HL-60/S4 treated with retinoic acid at 250 ng/mL for 4 days and 3 days (cell line): ENCODE data around the gene TEX51.

Source experiments
- in situ Hi-C: fragments of 300-500 bp; cut with MboI; formaldehyde crosslinking; loops from 2 replicates; pipeline ENCODE4 v1.7.0; 2022; ENCODE audit warnings: low sequenced_read_pairs

TEX51 gene

DNA sequence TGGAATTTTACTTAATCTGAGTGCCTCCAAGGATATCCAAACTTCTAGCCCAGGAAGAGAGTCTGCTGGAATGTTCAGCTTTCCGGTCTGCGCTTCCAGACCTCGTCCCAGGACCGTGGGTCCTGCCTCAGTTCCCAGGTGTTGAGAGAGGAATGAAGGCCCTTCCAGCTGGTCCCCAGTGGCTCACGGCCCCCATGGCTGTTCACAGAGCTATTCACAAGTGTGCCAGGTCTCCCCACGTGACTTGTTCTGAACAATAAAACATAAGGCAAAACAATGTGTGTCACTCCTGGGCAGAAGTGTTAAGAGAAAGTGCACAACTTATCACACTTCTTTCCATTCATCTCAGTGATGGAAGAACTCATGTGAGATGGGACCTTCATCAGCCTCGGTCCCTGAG, 20.1 kb upstream of the TEX51 start:
- in situ Hi-C loops: no loop called here

DNA sequence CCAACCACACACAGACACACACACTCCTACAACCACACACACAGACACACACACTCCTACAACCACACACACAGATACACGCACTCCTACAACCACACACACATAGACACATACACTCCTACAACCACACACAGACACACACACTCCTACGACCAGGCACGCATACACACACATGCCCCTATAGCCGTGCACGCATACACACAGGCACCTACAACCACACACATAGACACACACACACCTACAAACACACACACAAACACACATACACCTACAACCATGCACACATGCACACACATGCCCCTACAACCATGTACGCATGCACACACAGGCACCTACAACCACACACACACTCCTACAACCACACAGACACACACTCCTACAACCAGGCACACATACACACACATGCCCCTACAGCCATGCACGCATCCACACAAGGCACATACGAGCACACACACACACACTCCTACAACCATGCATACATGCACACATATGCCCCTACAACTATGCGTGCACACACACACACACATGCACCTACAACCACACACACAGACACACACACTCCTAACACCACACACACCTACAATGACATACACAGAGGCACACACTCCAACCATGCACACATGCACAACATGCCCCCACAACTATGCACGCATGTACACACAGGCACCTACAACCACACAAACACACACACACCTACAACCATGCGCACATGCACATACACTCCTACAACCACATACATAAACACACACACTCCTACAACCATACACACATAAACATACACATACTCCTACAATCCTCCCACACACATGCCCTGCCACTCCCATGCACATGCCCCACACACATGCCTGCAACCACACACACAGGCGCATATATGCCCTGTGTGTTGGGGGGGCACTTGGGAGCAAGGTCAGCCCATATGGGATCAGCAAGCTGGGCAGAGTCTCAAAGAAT, 19.1 kb upstream of the TEX51 start:
- in situ Hi-C loops: no loop called here

DNA sequence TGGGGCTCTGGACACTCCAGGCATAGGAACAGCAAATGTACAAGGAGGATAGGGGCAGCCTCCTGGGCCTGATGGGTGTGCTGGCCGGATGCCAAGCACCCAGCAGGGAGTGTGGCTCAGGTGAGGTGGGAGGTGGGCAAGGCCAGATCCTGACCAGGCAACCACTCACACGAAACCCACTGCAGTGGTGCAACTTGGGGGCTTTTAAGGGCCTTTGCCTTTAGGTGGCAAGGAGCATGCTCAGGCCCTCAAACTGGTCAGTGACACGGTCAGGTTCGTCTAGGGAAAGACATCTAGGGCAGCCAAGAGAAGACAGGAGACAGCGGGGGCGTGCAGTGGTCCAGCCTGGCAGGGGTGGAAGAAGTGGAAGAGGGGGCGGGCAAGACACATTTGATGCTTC, 18.4 kb upstream of the TEX51 start:
- in situ Hi-C loops: no loop called here

DNA sequence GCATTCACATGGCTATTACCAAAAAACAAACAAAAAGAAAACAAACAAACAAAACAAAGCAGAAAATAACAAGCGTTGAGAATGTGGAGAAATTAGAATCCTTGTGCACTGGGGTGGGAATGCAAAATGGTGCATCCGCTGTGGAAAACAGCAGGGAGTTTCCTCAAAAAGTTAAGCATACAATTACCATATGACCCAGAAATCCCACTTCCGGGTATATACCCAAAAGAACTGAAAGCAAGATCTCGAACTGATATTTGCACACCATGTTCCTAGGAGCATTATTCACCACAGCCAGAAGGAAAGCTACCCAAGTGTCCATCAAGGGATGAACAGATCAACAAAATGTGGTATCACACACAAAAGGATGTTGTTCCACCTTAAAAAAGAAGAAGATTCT, 17.9 kb upstream of the TEX51 start:
- in situ Hi-C loops: no loop called here

DNA sequence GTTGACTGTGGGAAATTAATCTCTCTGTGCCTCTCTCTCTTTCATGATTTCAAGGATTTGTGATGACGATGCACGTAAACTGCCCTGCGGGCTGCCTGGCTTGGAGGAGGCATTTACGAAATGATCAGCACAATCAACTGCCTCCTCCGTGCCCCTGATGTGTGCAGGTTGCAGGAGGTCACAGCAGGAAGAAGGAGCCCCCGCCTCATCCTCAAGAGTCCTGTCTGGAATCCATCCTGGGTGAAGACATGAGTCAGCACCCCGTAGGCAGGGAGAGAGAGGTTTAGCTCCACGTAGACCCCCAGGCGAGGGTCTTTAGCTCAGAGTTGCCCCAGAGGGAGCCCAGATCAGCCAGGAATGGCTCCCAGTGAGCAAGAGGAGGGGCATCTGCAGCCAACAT, 17.1 kb upstream of the TEX51 start:
- in situ Hi-C loops: no loop called here

DNA sequence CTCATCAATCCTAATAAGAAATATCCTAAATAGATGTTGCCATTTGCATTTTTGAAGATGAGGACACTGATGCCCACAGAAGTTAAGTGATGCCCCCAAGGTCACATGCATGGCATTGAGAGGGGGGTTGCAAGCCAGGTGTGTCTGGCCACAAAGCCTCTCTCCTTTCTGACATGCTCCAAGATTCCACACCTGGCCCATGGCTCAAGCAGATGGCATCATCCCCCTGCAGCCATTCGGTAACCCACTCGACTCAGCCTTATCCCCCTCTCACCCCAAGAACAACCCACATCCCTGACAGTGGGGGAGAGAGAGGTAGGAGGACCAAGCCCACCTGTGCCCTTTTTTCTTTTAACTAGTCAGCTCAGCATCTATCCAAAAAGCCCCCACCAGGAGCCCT, 16.5 kb upstream of the TEX51 start:
- in situ Hi-C loops: no loop called here

DNA sequence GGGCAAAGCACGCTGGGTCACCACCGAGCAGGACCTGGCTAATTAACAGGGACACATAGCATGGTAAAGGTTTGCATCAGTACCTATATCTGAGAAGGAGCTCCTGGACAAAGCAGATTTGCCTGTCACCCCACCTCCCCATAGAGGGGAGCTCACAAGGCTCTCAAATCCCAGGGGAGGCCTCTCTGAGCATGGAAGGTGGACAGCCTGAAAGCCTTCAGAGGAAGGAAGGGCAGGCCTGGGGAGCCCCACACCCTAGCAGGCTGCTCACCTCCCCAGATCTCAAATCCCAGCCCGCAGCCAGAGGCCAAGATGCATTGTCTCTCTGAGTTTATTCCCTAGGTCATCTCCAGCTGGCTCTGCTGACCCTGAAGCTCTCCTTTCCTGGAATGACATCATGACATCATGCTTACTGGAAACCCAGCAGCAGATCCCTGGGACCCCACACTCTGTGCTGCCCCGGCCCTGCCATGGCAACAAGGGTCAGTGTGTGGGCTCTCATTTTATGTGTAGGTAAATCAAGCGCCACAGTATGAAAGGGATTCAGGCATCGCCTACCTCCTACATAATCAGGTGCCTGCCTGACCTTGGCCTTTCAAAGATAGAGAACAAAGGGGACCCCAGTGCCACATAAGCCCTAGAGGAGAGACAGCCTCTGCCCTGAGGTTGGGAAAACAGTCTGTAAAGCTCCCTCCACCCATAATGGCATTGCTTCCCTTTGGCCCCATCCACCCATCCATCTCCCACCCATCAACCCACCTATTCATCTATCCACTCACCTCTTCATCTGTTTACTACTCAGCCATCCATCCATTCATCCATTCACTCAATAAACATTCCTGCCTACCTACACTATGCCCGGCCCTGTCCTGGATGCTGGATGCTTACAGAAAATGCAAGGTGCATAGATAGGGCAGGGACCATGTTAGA, 15.7 kb upstream of the TEX51 start:
- in situ Hi-C loops: no loop called here

DNA sequence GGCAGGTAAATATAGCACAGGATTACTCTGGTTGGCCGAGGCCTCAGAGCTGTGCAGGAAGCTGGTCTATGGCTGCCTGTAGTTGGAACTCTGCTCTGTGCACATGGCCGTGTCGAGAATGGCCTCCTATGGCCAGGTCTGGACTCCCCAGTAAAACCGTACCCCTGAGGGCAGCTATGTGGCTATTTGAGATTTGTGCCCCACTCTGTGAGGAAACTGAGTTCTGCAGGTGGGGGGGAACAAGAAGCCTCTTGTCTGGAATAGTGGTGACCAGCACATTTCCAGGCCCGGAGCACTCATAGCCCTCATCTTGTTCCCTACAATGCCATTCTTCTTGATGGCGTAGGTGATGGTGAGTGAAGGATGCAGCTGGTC, 15.0 kb upstream of the TEX51 start:
- in situ Hi-C loops: no loop called here

DNA sequence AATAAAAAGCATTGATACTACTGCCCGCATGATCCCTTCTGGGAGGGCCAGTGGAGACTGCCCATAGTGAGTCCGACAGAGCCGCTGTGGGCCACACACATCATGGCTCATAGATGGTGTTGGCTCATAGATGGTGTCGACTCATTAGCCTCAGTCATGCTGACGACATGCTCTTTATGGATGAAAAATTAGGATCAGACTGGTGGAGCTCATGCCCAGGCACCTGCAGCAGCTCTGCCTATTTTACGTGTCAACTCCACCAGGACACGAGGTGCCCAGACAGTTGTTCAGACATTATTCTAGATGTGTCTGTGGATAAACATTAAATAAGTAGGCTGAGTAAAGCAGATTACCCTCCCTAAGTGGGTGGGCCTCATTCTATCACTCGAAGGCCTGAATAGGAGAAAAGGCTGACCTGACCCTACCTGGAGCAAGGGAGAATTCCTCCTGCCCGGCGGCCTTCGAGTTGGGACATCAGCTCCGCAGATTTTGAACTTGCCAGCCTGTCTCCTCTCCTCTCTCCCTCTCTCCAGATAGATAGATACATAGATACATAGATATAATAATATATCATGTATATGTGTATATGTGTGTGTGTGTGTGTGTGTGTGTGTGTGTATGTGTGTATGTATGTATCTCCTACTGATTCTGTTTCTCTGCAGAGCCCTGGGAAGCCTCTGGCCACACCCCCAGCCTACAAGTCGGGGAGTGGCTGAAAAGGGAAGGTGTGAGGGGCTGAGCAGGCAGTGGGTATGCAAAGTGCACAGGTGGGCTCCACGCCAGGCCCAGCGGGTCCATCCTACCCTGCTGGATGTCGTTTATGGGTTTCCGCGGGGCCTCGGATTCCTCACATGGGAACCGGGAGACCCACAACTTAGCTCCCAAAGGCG, 13.6 kb upstream of the TEX51 start:
- in situ Hi-C loops: no loop called here

DNA sequence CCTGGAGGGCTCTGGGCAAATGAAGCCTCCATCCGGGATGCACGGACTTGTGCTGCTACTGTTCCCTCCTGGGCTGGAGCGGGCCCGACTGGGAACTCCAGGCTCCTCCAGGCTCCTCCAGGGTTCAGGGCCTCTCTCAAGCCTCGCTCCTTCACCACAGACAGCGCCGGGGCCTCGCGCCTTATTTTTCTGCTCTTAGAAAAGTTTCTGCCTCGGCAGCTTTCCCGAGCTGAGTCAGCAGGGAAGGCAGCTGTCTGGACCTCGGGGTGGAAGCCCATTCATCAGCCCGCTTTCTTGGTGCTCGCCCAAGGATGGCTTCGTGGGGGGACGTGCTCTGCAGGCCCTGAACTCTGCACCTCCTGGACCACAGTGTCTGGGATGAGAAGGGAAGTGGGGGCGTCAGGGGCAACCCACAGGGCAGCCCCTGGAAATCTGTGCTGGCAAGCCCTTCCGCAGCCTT, 12.9 kb upstream of the TEX51 start:
- in situ Hi-C loops: no loop called here

DNA sequence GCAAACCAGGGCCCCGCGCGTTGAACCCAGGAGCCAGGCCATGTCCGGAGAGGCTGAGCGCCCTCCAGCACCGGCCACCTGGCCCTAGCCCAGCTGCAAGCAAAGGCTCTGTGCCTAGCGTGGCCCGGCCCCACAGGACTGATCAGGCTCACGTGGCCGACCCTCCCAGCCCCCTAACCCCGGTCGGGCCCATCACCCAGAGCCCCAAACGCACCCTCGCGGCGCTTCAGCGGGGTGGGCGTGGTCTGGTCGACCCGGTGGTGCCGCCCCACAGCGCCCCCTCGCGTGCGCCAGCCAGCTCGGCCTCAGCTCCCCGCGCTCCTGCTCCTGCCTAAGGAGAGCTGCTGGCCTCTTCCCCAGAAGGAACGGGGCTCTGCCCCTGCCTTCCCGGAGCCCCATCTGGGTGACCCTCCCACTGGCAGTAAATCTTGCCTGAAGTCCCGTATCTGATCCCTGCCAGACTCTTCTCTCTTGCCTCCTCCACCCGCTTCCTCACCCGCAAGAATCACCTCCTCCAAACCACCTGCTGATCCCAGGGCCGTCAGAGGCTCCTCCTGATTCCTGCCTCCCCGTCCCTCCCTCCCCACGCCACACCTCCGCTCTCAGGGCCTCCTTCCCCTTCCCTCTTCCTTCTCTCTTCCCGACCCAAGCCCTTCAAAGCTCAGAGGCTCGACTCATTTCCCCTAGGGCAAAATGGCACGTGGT, 12.3 kb upstream of the TEX51 start:
- in situ Hi-C loops: no loop called here

DNA sequence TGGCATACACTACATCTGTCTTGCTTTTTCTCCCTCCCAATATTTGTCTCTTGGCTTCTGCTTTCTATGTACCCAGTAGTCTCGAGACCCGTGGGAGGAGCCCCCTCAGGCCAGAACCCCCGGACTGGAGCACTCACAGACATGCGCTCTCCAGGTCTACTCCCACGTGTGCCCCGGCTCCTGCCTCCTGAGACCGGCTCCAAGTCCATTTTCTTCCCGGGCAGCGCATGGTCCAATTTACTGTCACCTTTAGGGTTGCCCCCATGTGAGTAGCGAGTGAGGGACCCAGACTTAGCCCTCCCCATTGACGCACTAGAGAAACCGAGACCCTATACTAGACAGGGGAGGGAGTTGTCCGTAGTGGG, 11.8 kb upstream of the TEX51 start:
- in situ Hi-C loops: no loop called here

DNA sequence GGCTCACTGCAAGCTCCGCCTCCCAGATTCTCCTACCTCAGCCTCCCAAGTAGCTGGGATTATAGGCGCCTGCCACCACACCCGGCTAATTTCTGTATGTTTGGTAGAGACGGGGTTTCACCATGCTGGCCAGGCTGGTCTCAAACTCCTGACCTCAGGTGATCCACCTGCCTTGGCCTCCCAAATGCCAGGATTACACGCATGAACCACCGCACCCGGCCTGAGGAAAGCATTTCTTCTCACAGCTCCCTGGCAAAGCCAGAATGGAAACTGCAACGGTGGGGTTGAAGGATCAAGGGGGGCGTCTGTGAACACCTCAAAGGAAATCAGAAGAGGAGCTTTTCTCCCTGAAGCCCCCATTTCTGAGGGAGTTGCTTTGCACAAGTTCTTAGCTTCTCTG, 11.2 kb upstream of the TEX51 start:
- in situ Hi-C loops: no loop called here

DNA sequence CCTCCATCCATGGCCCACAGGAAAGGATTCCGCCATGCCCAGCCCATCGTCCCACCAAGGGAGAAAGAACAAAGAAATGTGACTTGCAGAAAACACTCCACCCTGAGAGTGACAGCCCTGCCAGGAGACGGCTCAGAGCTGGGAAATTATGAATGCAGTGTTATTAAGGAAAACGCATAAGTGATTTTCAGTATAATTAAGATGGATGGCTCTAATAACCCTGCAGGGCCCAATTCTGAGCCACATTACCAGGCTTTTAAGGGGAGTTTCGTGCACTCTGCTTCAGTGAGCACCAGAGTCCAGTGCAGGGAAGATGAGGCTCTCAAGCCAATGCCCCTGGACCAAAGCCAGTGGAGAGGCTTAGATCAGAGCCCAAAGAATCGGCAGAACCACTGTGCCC, 10.6 kb upstream of the TEX51 start:
- in situ Hi-C loops: no loop called here

DNA sequence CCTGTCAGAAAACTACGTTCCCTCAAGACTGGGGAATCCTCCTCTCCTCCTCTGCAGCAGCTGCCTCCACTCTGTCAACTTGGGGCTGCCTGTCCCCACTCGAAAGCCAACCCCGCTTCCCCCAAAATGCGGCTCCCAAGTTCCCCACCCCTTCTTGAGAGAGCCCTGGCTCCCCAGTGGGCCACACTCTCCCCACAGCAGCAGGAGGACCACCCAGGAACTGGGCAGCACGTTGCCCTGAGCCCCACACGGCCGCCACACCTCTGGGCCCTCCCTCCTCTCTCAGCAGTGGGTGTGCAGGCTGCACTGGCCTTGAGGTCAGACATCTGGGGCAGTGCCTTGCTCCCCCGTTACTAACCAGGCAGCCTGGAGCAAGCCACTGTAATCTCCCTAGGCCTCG, 9.6 kb upstream of the TEX51 start:
- in situ Hi-C loops: no loop called here

DNA sequence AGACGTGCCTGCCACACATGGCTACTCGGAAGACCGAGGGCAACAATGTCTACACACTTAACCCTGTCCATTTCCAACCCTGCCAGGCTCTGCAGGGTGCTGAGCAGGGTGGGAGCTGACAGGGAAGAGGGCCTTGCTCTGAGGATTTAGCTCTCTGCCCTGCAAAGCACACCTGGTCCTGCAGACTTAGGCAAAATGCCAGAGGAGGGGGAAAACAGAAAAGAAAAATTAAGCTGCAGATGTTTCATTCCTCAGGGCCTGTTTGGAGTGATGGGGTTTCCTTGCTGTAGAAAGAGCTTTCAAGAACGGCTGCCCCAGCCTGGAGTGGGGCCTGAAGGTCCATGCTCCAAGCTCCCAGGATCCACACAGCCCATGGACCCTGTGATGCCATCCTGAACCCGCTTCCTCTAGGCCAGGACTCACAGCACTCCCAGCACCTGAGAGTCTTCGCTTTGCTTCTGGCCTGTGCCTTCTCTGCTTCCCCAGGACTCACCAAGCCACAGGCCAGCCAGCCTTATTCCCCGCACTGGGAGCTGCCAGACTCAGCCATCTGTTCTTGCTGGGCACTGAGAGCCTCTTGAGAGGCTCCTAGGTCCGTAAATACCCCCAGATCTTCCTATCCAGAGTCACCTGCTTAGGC, 9.1 kb upstream of the TEX51 start:
- in situ Hi-C loops: no loop called here

DNA sequence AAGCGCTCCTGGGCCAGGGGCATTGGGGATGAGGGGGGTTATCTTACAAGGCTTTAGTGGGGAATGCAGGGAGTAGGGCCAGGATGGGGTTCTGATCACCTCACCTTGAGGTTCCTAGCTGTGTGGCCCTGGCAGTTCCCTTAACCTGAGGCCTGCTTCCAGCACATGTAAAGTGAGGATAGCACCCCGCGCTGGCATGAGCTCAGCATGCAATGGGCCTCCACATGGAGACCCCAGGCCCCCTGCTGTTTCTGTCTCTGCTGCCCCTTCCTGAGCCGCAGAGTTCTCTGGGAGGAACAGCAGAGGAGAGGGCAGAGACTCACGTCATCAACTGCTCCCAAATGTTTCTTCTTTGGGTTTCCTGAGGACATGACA, 8.6 kb upstream of the TEX51 start:
- in situ Hi-C loops: no loop called here

DNA sequence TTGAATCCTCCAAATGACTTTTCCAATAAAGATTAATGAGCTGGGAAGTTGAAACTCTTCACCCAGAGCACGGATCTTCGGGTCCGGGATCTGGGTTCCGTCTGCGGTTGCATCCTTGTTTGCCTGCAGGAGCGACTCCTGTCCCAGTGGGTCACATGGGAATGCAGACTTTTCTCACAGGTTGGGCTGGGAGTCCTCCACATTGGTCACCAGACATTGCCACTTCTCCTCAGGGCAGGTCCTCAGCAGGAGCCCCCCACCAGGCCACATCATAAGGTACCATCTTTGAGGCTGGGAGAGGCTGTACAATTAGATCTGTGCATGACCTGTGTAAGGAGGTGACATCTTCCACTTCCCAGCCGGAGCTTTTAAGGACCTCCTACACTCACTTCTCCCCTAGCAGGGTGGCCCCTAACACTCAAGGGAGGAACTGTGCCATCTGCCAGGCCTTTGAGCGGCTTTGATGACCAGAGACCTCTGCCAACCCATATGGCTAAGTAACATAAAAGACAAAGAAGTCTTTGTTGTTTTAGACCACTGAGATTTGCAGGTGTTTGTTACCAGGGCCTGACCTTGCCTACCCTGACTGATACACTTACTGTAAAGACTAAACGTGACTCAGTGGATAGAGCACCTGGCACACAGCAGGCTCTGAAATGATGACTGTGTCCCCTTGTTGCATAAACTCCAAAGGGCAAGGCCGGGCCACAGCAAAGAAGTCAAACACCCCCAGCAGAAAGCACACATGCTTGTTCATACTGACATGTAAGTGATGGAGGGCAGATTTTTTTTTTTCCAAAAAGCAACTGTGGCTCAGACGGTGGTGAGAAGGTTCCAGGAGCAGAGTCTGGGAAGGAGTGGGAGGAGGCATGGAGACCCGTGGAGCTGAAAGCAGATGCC, 7.9 kb upstream of the TEX51 start:
- in situ Hi-C loops: no loop called here
